GM10248 (cell line): ENCODE data around the gene YBEY.
"Not testable (repeated sequence)": the region's sequence is repeated elsewhere in the genome, so short reads cannot be mapped to it uniquely, and the experiment has no call there.

Experiments used
- CTCF ChIA-PET: fragments of 300-600 bp; sonication (Branson Sonifier 250); formaldehyde crosslinking; extraction: SDS; loops from one replicate; lab custom pipeline; 2021; ENCODE audit warnings: antibody characterized with exemption; lab: Yijun Ruan, JAX
- POLR2A ChIA-PET: fragments of 350-650 bp; sonication (Branson Sonifier 250); formaldehyde crosslinking; extraction: SDS; loops from one replicate; lab custom pipeline; 2020; ENCODE audit warnings: antibody characterized with exemption; lab: Yijun Ruan, JAX
- DNase-seq: peaks from one replicate; pipeline ENCODE4 v3.0.0; 2012; ENCODE audit errors: extremely low spot score
- CTCF ChIP-seq: IDR thresholded peaks from 2 replicates; pipeline ENCODE4 v1.5.1; 2012; ENCODE audit warnings: mild to moderate bottlenecking, low read depth; ENCODE audit errors: extremely low read depth, missing control alignments, control extremely low read depth

YBEY gene

DNA sequence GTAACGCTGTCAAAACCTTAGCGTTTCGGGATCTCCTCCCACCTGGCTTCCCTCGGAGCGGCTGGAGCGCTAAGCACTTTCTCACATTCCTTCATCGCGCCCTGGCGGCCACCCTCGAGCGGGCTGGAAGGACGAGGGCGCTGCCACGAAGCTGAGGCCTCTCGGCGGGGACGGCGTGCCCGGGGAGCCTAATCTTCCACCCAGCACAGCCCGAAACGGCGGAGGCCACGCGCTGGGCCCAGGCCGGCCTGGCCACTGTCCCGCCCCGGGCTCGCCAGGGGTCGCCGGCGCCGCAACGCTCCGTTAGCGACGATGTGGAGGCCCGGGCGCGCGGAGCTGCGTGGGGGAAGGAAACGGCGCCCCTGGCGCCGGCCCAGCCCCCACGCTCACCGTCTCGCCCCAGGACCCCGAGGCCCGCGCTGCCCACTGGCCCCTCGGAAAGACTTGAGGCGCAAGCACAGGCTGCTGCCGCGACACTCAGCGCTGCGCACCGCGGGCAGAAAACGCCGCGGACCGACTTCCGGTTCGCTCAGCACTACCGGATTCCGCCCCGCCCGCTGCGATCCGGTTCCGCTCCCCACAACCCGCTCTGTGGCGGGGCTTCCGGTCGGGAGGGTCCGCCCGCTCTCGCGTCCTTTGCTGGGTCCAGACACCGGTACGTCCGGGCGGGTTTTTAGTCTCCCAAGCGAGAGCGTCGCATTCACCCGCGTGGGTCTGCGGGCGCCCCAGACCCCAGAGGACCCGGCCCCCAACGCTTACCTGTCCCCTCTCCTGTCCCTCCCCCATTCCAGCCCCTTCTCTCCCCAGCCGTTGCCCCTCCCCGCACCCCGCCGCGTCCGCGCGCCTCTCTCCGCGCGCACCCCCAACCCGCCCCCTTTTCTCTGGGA lies at the start of gene YBEY:
Gene YBEY, plus strand, starts transcription at position 582 of the 887 bp plus-strand sequence. CDS start 572 bp downstream, outside the sequence.
- DNase-seq = peak; percentile 97
- CTCF ChIA-PET = interaction anchor here (0.7 to 1.7 kb wide), 3 partner anchors 9 to 171 kb away, joined by 3 to 6 read pairs (median 4); no protein-coding TSS in a partner anchor
- peak; percentile 55 for TF ChIP-seq CTCF
- POLR2A ChIA-PET = interaction anchor here (1.1 kb wide), 1 partner anchor 25 kb away, joined by 3 read pairs; no protein-coding TSS in a partner anchor

DNA sequence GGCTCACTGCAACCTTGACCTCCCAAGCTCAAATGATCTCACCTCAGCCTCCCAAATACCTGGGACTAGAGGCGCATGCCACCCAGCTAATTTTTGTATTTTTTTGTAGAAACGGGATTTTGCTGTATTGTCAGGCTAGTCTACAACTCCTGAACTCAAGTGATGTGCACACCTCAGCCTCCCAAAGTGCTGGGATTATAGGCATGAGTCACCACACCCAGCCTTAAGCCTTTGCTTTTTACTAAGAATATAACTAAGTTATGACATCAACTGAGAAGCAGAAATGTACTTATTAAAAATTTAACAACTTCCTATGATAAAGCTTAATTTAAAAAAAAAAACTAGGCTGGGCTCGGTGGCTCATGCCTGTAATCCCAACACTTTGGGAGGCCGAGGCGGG lies 48.7 kb upstream of the YBEY start:
- POLR2A ChIA-PET = no interaction called here
- TF ChIP-seq CTCF = no peak
- CTCF ChIA-PET = no interaction called here
- no peak for DNase-seq

DNA sequence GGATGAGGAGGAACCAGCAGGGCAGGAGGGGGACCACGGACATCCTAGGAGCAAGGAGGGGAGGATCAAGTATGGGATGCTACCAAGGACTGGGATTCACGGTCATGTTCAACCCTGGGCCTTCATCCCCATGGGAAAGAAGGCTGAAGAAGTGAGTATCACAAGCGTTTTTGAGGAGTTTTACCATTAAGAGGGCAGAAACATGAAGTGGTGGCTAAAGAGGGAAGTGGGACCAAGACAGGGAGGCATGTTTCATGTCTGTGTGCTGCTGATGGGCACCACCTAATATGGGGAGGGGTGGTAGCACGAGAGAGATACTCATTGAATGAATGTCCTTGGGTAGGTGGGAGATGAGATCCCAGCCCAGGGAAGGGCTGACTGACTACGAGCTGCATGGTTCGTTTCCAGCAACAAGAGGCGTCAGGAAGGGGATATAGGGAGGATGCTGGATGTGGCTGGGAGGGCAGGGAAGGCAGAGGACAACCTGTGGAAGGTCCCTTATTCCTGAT lies 46.3 kb upstream of the YBEY start:
- POLR2A ChIA-PET = no interaction called here
- DNase-seq = no peak
- TF ChIP-seq CTCF = no peak
- CTCF ChIA-PET = interaction anchor here (1.2 to 2.4 kb wide), 2 partner anchors 10 to 29 kb away, joined by 3 to 9 read pairs; no protein-coding TSS in a partner anchor

DNA sequence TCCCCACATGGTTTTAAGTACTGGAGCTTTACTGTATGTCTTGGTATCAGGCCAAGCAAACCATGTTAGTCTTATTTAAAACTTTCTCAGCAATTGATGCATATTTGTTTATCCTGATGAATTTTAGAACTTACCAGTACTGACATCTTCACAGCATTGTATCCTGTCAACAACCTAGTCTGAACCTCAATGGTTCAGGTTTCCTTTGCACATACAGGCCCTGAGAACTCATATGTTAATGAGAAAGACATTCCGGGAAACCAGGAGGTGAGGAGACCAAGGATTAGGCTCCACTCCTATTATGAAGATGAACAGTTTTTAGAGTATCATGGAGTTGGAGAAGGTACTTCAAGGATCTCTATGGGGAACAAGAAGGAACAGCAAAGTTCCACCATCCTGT lies 44.6 kb upstream of the YBEY start:
- POLR2A ChIA-PET = interaction anchor here (0.9 kb wide), 1 partner anchor 13 kb away, joined by 3 read pairs; the partner anchor contains the start of gene LSS

DNA sequence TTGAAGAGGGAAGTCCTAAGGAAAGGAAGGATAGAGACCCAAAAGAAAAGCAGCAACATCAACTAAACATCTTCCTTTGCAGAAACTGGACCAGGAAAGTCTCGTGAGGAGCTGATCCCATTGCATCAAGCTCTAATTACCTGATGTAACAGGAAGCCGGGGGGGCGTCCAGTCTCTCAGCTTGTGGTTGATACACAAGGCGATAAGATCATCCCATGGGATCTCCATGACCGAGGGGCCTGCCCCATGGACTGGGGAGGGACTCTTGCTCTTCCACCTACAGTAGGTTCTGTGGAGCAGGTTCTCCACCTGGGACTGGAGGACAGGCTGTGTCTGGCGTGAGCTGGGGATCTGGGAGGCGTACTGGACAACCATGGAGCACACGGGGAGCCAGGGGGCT lies 42.8 kb upstream of the YBEY start:
- ChIA-PET CTCF (interaction anchor here (1.8 to 2.1 kb wide), 2 partner anchors 10 to 13 kb away, joined by 6 to 10 read pairs; no protein-coding TSS in a partner anchor), POLR2A (interaction anchor here (0.7 kb wide), 1 partner anchor 16 kb away, joined by 3 read pairs; no protein-coding TSS in a partner anchor)
- TF ChIP-seq CTCF = no peak
- no peak for DNase-seq

More for the DNA sequence above, 44.6 kb upstream of the YBEY start:
- not testable (repeated sequence) for DNase-seq
- CTCF ChIA-PET = interaction anchor here (2.1 to 2.4 kb wide), 2 partner anchors 12 kb away, joined by 9 to 10 read pairs; no protein-coding TSS in a partner anchor

DNA sequence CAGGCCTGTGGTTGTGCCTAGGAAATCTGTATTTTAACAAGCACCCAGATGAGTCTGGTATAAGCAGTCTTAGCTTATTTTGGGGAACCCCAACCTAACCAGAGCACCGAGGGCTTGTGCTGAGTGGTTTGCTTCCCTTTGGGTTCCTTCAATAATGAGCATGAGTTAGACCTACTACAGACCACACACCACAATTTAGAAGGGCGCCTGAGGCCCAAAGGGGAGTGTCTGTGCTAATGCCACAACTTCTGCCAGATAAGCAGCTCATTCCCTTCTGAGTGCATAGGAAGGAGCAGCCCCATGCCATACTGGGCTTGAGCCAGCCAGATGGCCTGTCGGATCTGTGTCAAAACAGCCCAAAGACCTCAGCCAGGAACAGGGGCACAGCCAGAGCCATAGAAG lies 42.2 kb upstream of the YBEY start:
- no peak for TF ChIP-seq CTCF
- CTCF ChIA-PET = interaction anchor here (1.8 to 2.1 kb wide), 2 partner anchors 9 to 13 kb away, joined by 6 to 10 read pairs; no protein-coding TSS in a partner anchor
- POLR2A ChIA-PET = no interaction called here
- no peak for DNase-seq
